Measurements from ENCODE around the gene DCTN1. TPM values are rescaled to one million over a fixed set of nuclear protein-coding genes. Genes with fewer than 3 reads are reported as not detected.

DCTN1 gene
- total RNA-seq, 1 donor from 2014 or later: 97.1 TPM

DNA sequence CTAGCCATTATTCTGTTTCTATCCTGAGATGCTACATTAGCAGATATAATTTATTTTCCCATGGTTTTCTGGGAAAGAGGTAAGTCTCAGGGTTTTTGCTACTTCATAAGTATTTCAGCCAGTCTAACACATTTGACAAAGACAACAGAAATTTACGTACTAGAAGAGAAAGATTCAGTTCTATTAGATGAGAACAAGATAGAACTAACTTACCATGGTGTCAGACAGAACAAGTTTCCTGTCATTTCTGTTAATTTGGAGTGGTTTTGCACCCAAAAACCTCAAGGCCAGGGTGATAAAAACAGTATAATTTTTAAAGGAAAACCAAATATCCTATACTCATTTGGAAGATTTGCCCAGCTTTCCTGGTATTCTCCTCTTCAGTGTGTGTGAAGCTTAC lies 52.5 kb downstream of the DCTN1 start:
- no peak for DNase-seq (ENCODE audit: low spot score)

DNA sequence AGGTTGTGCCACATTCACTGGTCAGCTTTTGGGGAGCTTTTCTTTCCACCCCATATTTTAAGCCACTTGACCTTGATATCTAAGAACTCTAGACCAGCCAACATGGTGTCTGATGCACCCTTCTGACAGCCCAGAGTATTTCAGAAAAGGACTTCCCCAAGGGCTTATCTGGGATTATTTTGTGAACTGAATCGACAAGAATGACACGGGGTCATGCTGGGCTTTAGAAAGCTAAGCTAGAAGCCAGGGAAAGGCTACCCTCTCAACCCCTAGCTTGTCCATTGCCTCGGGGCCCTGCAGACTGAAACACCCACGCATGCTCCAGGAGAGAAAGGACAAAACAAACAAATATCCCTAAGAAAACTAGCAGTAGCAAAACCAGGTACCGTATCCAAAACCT lies 52.9 kb downstream of the DCTN1 start:
- DNase-seq (ENCODE audit: low spot score): no peak

DNA sequence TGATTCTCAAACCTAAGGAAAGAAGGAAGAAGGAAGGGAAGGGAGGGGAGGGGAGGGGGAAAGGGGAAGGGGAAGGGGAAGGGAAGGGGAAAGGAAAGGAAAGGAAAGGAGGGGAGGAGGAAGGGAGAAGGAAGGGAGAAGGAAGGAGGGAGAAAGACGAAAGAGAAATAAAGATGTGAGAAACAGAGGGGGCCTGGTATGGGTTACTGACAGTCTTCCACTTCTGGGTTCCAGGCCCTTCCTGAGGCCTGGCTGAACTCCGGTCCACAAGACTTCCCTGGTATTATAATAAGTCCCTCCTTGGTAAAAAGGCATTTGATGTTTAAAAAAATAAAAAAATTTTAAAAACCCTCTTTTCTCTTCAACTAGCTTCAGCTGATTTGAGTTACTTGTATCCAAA lies 54.3 kb downstream of the DCTN1 start:
- DNase-seq (ENCODE audit: low spot score): no peak

DNA sequence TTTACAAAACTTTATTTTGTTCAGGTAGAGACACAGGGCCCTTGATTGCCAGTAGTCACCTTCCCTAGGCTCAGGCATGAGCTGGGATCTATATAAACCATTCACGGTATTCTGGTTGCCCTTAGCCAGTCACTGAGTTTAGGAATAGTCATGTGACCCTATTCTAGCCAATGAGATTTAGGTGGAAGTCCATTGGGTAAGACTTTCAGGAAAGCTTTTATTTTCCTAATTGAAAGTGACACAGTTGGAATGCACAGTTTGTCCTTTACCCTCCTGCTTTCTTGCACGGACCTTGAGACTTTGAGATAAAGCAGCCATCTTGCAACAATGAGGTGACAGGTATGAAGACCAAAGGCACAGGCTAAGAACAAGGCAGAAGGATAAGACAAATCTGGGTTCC lies 58.4 kb downstream of the DCTN1 start:
- DNase-seq (ENCODE audit: low spot score): no peak

DNA sequence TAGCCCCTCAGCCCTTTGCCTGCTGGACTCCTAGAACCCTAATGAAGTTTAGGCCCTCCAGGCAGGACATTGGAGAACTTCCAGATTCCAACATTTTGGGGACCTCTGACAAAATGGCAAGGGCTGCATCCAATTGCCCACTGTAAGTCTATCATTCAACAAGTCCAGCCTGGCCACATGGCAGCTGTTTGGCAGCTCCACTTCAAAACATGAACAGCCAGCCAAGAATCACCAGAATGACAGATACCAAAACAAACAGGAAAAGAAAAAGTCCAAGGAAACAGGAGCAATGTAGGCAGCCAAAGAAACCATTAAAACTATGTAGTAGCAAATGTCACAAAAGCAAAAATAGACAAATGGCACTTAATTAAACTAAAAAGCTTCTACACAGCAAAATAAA lies 62.4 kb downstream of the DCTN1 start:
- no peak for DNase-seq (ENCODE audit: low spot score)

DNA sequence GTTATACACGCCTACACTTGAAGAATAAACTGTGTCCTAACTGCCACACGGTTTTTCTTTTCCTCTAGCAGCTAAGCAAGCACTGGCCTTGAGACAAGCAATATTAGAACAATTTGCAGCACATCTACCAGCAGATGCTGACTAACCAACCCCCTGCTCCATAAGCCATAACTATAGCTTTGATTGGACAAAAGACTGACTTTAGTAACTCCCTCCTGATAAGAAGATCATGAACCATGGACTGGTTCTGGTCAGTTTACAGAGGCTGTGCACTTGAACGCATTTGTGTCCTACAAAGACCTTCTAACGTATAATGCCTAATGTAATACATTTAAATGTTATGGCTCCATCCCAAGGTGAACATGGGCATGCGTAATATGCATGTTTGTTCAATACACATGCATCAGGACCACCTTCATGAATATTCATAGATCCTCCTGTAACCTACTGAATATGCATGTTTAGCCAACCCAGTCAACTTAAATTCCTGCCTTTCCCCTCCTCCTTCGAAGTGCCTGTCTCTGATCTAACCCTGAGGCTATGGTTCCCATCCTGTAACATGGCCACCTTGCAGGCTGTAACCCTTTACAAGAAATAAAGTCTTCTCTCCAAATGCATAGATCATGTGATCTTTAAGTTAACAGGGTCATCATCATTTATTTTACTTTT lies 63.4 kb downstream of the DCTN1 start:
- DNase-seq (ENCODE audit: low spot score): no peak

DNA sequence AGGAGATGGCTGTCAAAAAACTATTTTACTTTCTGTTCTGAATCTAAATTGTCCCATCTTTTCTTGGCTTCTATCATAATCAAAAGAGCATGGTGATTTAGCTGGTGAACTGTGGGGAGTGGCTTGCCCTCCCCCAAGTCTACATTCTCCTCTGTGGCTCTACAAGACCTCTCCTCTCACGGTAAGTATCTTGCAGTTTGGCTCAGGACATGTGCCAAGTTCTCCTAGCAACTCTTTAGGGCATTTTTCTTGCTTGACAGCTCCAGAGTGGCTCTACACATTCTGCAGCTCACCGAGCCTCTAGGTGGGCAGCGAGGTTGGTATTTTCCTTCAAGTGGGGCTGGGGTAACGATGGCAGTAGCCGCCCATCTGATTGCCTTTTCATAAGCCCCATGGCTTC lies 66.0 kb downstream of the DCTN1 start:
- DNase-seq (ENCODE audit: low spot score): no peak

DNA sequence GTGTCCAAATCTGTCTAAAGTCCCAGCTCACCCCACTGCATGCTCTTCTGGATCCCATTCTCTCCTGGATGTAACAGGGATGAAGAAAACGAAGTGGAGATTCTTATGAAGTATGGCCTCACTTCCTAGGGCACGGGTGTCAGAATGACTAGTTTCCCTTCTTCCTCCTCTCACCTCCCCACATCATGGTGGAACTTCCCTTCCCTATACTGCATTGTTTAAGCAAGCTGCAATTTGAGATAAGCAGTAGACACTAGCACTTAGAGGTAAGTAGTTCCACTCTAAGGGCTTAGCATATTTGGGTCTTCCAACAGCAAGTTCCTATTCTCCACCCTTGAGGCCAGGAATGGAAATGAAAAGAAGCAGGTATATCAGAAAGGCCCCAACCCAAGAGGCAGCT lies 66.6 kb downstream of the DCTN1 start:
- DNase-seq (ENCODE audit: low spot score): no peak

DNA sequence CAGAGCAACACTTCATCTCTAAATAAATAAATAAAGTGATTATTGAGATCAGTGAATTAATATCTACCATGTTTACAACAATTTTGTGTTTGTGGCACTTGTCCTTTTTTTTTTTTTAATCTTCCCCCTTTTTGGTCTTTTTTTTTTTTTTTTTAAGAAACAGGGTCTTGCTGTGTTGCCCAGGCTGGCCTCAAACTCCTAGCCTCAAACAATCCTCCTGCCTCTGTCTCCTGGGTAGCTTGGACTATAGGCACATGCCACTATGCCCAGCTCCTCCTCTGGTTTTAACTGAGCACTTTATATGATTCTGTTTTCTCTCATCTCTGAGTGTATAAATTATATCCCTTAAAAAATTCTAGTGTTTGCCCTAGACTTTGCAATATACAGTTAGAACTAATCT lies 67.2 kb downstream of the DCTN1 start:
- DNase-seq (ENCODE audit: low spot score): no peak

Other genes starting within 250 kb of the DCTN1 start
- 42.2 TPM for gene BOLA3, start 232.4 kb downstream of the DCTN1 start, total RNA-seq
- 109 TPM for gene MOB1A, start 201.4 kb downstream of the DCTN1 start, total RNA-seq
- 47.4 TPM for gene MTHFD2, start 181.7 kb downstream of the DCTN1 start, total RNA-seq
- gene SLC4A5, start 36.9 kb downstream of the DCTN1 start, total RNA-seq: 2.0 TPM
- 1.1 TPM for gene C2orf81, start 41.3 kb upstream of the DCTN1 start, total RNA-seq
- 4.6 TPM for gene WDR54, start 41.4 kb upstream of the DCTN1 start, total RNA-seq
- 11.3 TPM for gene RTKN, start 61.6 kb upstream of the DCTN1 start, total RNA-seq
- gene INO80B, start 74.8 kb upstream of the DCTN1 start, total RNA-seq: 30.6 TPM
- gene WBP1, start 78.1 kb upstream of the DCTN1 start, total RNA-seq: 45.5 TPM
- 45.6 TPM for gene MOGS, start 85.1 kb upstream of the DCTN1 start, total RNA-seq
- 102 TPM for gene MRPL53, start 92.4 kb upstream of the DCTN1 start, total RNA-seq
- 9.1 TPM for gene CCDC142, start 102.7 kb upstream of the DCTN1 start, total RNA-seq
- 16.8 TPM for gene TTC31, start 102.8 kb upstream of the DCTN1 start, total RNA-seq
- 2.6 TPM for gene LBX2, start 119.3 kb upstream of the DCTN1 start, total RNA-seq
- 22.1 TPM for gene PCGF1, start 127.4 kb upstream of the DCTN1 start, total RNA-seq
- gene TLX2, start 134.1 kb upstream of the DCTN1 start, total RNA-seq: not detected
- not detected for gene DQX1, start 145.9 kb upstream of the DCTN1 start, total RNA-seq
- 112 TPM for gene AUP1, start 149.4 kb upstream of the DCTN1 start, total RNA-seq
- gene HTRA2, start 149.6 kb upstream of the DCTN1 start, total RNA-seq: 35.8 TPM
- gene LOXL3, start 173.6 kb upstream of the DCTN1 start, total RNA-seq: 8.2 TPM
- 38.2 TPM for gene DOK1, start 174.4 kb upstream of the DCTN1 start, total RNA-seq